ENCODE data around the gene HOXA6.
A peak's percentile ranks its signal among the peaks of the same experiment; 100 is the strongest.

The HOXA6 gene

GRCh38 chr7:27163288-27164044, 15.9 kb upstream of the HOXA6 start:
- DNase-seq (ENCODE audit: low read depth, low spot score), result no peak
- H3K27ac ChIP-seq, result peak overlapping the region; percentile 93

- H3K27ac ChIP-seq, result peak overlapping the region; percentile 93
- DNase-seq (ENCODE audit: low read depth, low spot score), result no peak
Measured at GRCh38 chr7:27162561-27163287, 15.2 kb upstream of the HOXA6 start.

- H3K27ac ChIP-seq, result peak overlapping the region; percentile 93
Measured at GRCh38 chr7:27161721-27162560, 14.4 kb upstream of the HOXA6 start.

GRCh38 chr7:27161214-27161720, 13.7 kb upstream of the HOXA6 start:
- DNase-seq (ENCODE audit: low read depth, low spot score), result no peak
- peak overlapping the region; percentile 93 for H3K27ac ChIP-seq

More at GRCh38 chr7:27161721-27162560, 14.4 kb upstream of the HOXA6 start:
- no peak for DNase-seq (ENCODE audit: low read depth, low spot score)

- DNase-seq (ENCODE audit: low read depth, low spot score), result no peak
- peak overlapping the region; percentile 93 for H3K27ac ChIP-seq
Measured at GRCh38 chr7:27160546-27161213, 13.1 kb upstream of the HOXA6 start.

- H3K27ac ChIP-seq, result peak overlapping the region; percentile 93
- DNase-seq (ENCODE audit: low read depth, low spot score), result no peak
Measured at GRCh38 chr7:27160145-27160545, 12.6 kb upstream of the HOXA6 start.

- DNase-seq (ENCODE audit: low read depth, low spot score), result no peak
- peak overlapping the region; percentile 93 for H3K27ac ChIP-seq
Measured at GRCh38 chr7:27159266-27160144, 11.9 kb upstream of the HOXA6 start.

GRCh38 chr7:27158436-27159265, 11.1 kb upstream of the HOXA6 start:
- H3K27ac ChIP-seq, result peak overlapping the region; percentile 93
- no peak for DNase-seq (ENCODE audit: low read depth, low spot score)

GRCh38 chr7:27157702-27158431, 10.3 kb upstream of the HOXA6 start:
- DNase-seq (ENCODE audit: low read depth, low spot score), result no peak
- H3K27ac ChIP-seq, result peak overlapping the region; percentile 93

- DNase-seq (ENCODE audit: low read depth, low spot score), result no peak
- peak overlapping the region; percentile 93 for H3K27ac ChIP-seq
Measured at GRCh38 chr7:27156916-27157701, 9.5 kb upstream of the HOXA6 start.

- H3K27ac ChIP-seq, result peak within 1 kb of the TSS; percentile 93
- no peak for DNase-seq (ENCODE audit: low read depth, low spot score)
Measured at GRCh38 chr7:27156508-27156898, 8.9 kb upstream of the HOXA6 start, which contains the start of gene HOXA7. Gene HOXA7 (minus strand): TSS chr7:27156675. CDS start chr7:27156545, 130 bp downstream.

GRCh38 chr7:27155816-27156507, 8.4 kb upstream of the HOXA6 start:
- no peak for DNase-seq (ENCODE audit: low read depth, low spot score)
- peak overlapping the region; percentile 93 for H3K27ac ChIP-seq

GRCh38 chr7:27154901-27155815, 7.6 kb upstream of the HOXA6 start:
- peak overlapping the region; percentile 93 for H3K27ac ChIP-seq
- no peak for DNase-seq (ENCODE audit: low read depth, low spot score)

- peak overlapping the region; percentile 93 for H3K27ac ChIP-seq
- DNase-seq (ENCODE audit: low read depth, low spot score), result no peak
Measured at GRCh38 chr7:27154369-27154768, 6.8 kb upstream of the HOXA6 start.

GRCh38 chr7:27153526-27153925, 6.0 kb upstream of the HOXA6 start:
- no peak for DNase-seq (ENCODE audit: low read depth, low spot score)
- H3K27ac ChIP-seq, result no peak overlapping the region

All from epithelial cell of prostate (primary cell).